ENCODE data around the gene XAGE5. TPM values are rescaled to one million over a fixed set of nuclear protein-coding genes. Genes with fewer than 3 reads are reported as not detected.
"Not testable (repeated sequence)": the region's sequence is repeated elsewhere in the genome, so short reads cannot be mapped to it uniquely, and the experiment has no call there.

The XAGE5 gene
- total RNA-seq, 1 donor from 2014 or later = not detected

- Mint-ChIP-seq H3K9me3 (peaks cover 6% of the 10 kb centered on the region), H3K27ac (ENCODE audit: unreplicated experiment) (no peak overlapping the region), H3K4me3 (no peak overlapping the region), H3K27me3 (ENCODE audit: low read depth) (peaks cover 7% of the 10 kb centered on the region), H3K36me3 (ENCODE audit: low read depth) (no peaks in the 10 kb centered on the region), H3K4me1 (no peaks in the 10 kb centered on the region)
- no peak for DNase-seq (ENCODE audit: low read depth, low spot score)
- no peak for TF ChIP-seq CTCF (conservative IDR thresholded peaks at IDR 0.05)
Measured at GRCh38 chrX:52824608-52825007, 13.5 kb downstream of the XAGE5 start.

- peaks cover 6% of the 10 kb centered on the region for H3K9me3 Mint-ChIP-seq
- H3K4me3 Mint-ChIP-seq = no peak overlapping the region
- TF ChIP-seq CTCF (conservative IDR thresholded peaks at IDR 0.05) = no peak
- H3K27ac Mint-ChIP-seq (ENCODE audit: unreplicated experiment) = no peak overlapping the region
- H3K36me3 Mint-ChIP-seq (ENCODE audit: low read depth) = peaks cover 3% of the 10 kb centered on the region
- no peak for DNase-seq (ENCODE audit: low read depth, low spot score)
- H3K27me3 Mint-ChIP-seq (ENCODE audit: low read depth) = no peaks in the 10 kb centered on the region
- no peaks in the 10 kb centered on the region for H3K4me1 Mint-ChIP-seq
Measured at GRCh38 chrX:52830551-52830950, 19.5 kb downstream of the XAGE5 start.

- Mint-ChIP-seq H3K27ac (ENCODE audit: unreplicated experiment) (no peak overlapping the region), H3K4me3 (no peak overlapping the region), H3K36me3 (ENCODE audit: low read depth) (no peaks in the 10 kb centered on the region), H3K27me3 (ENCODE audit: low read depth) (peaks cover 28% of the 10 kb centered on the region), H3K9me3 (no peaks in the 10 kb centered on the region), H3K4me1 (no peaks in the 10 kb centered on the region)
- no peak for DNase-seq (ENCODE audit: low read depth, low spot score)
- TF ChIP-seq CTCF (conservative IDR thresholded peaks at IDR 0.05) = no peak
Measured at GRCh38 chrX:52839137-52839536, 28.1 kb downstream of the XAGE5 start.

- H3K4me3 Mint-ChIP-seq; DNase-seq (ENCODE audit: low read depth, low spot score); H3K9me3 Mint-ChIP-seq; H3K4me1 Mint-ChIP-seq; H3K36me3 Mint-ChIP-seq (ENCODE audit: low read depth); H3K27ac Mint-ChIP-seq (ENCODE audit: unreplicated experiment): not testable (repeated sequence)
- peaks cover 60% of the 10 kb centered on the region for H3K27me3 Mint-ChIP-seq (ENCODE audit: low read depth)
Measured at GRCh38 chrX:52843619-52844018, 32.5 kb downstream of the XAGE5 start.

- DNase-seq (ENCODE audit: low read depth, low spot score) = no peak
- peaks cover 22% of the 10 kb centered on the region for H3K27me3 Mint-ChIP-seq (ENCODE audit: low read depth)
- H3K36me3 Mint-ChIP-seq (ENCODE audit: low read depth) = peaks cover 2% of the 10 kb centered on the region
- no peak for TF ChIP-seq CTCF (conservative IDR thresholded peaks at IDR 0.05)
- no peaks in the 10 kb centered on the region for H3K4me1 Mint-ChIP-seq
- H3K27ac Mint-ChIP-seq (ENCODE audit: unreplicated experiment) = no peak overlapping the region
- no peak overlapping the region for H3K4me3 Mint-ChIP-seq
- peaks cover 5% of the 10 kb centered on the region for H3K9me3 Mint-ChIP-seq
Measured at GRCh38 chrX:52852110-52852860, 41.2 kb downstream of the XAGE5 start.

GRCh38 chrX:52856991-52857525, 46.0 kb downstream of the XAGE5 start:
- not testable (repeated sequence) for H3K36me3 Mint-ChIP-seq (ENCODE audit: low read depth); DNase-seq (ENCODE audit: low read depth, low spot score); H3K4me3 Mint-ChIP-seq; H3K9me3 Mint-ChIP-seq; H3K27ac Mint-ChIP-seq (ENCODE audit: unreplicated experiment); H3K4me1 Mint-ChIP-seq
- peaks cover 39% of the 10 kb centered on the region for H3K27me3 Mint-ChIP-seq (ENCODE audit: low read depth)

Data from neural crest cell (in vitro differentiated cells).